H1 (cell line): ENCODE data around the gene ZSWIM7. TPM values are rescaled to one million over a fixed set of nuclear protein-coding genes. Genes with fewer than 3 reads are reported as not detected.

Experiments used
- BACH1 ChIP-seq: IDR thresholded peaks from 2 replicates; pipeline ENCODE4 v1.6.1; 2012; ENCODE audit warnings: low read length, improper control_type of control experiment
- E2F6 ChIP-seq: IDR thresholded peaks from 2 replicates; pipeline ENCODE4 v1.6.1; 2012; ENCODE audit warnings: inconsistent platforms
- HDAC2 ChIP-seq, 2 experiments: fragments of 300-600 bp in 1 of 2; sonication (generic) in 1 of 2; IDR thresholded peaks; 2 replicates each; pipeline ENCODE4 v1.6.1; 2011 to 2012; ENCODE audit warnings: low read depth in 2 of 2, low read length in 2 of 2, mild to moderate bottlenecking in 2 of 2, moderate library complexity in 2 of 2, borderline replicate concordance in 1 of 2, inconsistent platforms in 1 of 2
- YY1 ChIP-seq: IDR thresholded peaks from 2 replicates; pipeline ENCODE4 v1.6.1; 2011; ENCODE audit warnings: low read depth, mild to moderate bottlenecking, low read length
- polyA plus RNA-seq, 7 experiments: library from polyadenylated mRNA; depleted of rRNA in 3 of 7; stranded (reverse) in 5 of 7; unstranded in 2 of 7; fragments of >200 nt in 5 of 7; fragments of 200-250 nt in 2 of 7; gene quantifications; 1 replicate in 5 of 7; 2 replicates in 1 of 7; 4 replicates in 1 of 7; pipeline versions ENCODE4 v1.2.1 to v1.2.3, GENCODE V29; 2011 to 2013; ENCODE audit warnings: missing spikeins in 2 of 7, mixed read lengths in 2 of 7
- total RNA-seq: library from RNA; stranded (reverse); fragmentation: NEBNext Ultra II Directional; extraction: Animal tissue kit (Norgen Biotek cat#: 25700); gene quantifications from 2 replicates; pipeline ENCODE4 v1.2.1, GENCODE V29; 2021

ZSWIM7 gene
- total and polyA plus RNA-seq, 2 of the 8 experiments (the other 6 are each of a cell fraction or from before 2014, with no cell fraction given): 39.3 to 57.7 TPM

- TF ChIP-seq BACH1 (no peak), E2F6 (no peak), HDAC2 (IDR thresholded peaks at IDR 0.05; ENCODE audit: borderline replicate concordance in 1 of 2, low read depth in 2 of 2, low read length in 2 of 2) (no peak), YY1 (no peak)
These were observed 41.7 kb downstream of the ZSWIM7 start (continued) for GRCh38 chr17:15957608-15958307.
